HuH-7.5 (cell line): Measurements from ENCODE around the gene PLEKHN1.

Experiments used
- DNase-seq: peaks from one replicate; pipeline ENCODE4 v3.0.0; 2011; ENCODE audit warnings: low spot score

The PLEKHN1 gene, protein sequence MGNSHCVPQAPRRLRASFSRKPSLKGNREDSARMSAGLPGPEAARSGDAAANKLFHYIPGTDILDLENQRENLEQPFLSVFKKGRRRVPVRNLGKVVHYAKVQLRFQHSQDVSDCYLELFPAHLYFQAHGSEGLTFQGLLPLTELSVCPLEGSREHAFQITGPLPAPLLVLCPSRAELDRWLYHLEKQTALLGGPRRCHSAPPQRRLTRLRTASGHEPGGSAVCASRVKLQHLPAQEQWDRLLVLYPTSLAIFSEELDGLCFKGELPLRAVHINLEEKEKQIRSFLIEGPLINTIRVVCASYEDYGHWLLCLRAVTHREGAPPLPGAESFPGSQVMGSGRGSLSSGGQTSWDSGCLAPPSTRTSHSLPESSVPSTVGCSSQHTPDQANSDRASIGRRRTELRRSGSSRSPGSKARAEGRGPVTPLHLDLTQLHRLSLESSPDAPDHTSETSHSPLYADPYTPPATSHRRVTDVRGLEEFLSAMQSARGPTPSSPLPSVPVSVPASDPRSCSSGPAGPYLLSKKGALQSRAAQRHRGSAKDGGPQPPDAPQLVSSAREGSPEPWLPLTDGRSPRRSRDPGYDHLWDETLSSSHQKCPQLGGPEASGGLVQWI

DNA sequence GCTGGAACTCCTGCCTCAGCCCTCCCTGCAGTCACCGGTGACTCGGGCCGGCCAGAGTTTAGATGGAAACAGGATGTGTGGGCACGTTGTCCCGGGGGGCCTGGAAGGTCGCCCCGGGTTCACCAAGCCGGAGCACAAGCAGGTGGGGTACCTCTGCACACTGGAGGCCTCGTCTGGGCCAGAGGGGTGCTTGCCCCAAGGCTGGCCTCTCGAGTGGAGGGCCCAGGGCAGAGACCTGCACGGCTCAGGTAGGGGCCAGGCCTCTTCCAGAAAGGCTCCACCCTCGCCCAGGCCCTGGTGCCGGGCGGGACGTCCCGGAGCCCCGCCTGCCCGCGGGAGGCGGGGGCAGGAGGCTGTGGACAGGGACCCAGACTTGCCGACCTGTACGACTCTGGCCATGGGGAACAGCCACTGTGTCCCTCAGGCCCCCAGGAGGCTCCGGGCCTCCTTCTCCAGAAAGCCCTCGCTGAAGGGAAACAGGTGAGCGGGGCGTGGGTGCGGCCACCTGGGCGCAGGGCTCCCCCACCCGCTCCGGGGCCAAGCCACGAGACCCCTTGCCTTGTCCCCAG is at the start of gene PLEKHN1:
Gene PLEKHN1, plus strand, starts transcription at position 348 of the 569 bp plus-strand sequence. Its CDS starts 50 bp downstream, at position 398.
- DNase-seq = peak; percentile 83

DNA sequence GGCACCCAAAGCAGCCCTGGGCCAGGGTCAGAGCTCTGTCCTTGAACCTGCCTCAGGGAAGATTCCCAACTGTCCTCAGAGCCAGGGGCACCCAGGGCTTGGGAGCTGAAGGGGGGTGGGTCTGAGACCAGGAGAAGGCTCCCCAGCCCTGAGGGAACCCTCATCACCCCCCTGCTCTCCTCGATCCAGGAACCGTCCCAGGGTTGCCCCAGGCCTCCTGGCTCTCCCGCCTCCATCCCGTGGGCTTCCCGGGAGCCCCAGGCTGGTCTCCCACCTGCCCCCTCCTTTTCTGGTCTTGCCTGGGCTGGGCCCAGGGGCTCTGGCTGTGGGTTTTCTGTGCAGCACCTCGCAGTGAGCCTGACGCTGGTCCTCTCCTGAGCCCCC is 49.2 kb upstream of the PLEKHN1 start:
- DNase-seq = no peak

DNA sequence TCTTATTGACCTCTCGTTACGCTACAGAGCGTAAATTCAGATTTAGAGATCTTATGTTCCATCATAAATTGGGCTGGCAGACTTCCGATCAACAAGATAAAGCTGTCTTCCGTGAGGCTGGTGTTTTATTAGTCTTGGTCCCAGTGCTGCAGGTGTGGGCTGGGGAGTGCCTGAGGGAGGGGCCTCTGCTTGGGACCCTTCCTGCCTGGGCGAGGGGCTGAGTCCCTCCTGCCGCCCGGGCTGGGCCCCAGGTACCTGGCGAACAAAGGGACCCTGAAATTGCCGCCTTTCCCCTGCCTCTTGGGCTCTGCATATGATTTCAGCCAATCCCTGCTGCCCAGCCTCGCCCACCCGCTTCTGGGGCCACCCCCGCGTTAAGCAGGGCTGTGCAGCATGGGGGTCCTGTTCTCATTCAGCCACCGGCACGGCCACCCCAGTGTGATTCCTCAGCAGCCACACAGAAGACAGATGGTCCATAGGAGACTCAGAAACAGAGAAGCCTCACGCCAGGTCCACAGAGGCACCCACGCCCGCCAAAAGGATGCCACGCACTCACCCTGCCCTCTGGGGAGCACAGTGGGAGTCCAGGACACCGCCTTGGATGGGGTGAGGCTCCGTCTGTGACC is 48.7 kb upstream of the PLEKHN1 start:
- no peak for DNase-seq

DNA sequence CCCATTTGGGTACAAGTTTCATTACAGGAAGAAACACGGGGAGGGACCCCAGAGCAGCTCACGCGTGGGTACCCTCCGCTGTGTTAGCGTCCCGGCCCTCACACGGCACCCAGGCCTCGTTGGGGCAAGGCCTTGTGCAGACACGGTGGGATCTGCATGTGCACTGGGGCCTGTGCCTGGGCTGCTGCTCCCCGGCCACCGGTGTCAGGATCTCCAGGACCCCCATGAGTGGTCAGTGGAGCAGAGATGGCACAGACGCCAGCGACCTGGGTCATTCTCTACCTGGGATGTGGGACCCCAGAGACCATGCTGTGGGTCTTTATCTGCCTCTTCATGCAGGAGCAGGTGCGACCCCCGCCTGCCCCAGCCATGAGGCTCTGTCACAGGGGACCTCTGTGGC is 47.9 kb upstream of the PLEKHN1 start:
- DNase-seq = no peak

DNA sequence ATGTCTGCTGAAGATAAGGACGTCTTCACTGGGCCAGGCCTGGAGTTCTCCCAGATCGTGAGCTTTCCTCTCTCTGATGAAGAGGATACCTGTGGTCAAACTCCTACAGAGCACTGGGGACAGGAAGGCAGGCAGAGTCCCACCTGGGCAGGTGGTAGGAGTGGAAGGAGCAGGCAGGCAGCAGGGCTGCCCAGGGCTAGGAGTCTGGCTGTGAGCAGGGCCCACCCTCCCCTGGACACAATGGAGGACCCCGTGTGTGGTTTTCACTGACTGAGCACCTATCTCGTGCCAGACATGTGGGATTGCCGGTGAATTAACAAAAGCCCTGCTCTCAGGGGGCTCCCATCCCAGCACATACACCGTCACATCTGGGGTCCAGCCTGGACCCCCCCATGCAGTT is 47.4 kb upstream of the PLEKHN1 start:
- no peak for DNase-seq

DNA sequence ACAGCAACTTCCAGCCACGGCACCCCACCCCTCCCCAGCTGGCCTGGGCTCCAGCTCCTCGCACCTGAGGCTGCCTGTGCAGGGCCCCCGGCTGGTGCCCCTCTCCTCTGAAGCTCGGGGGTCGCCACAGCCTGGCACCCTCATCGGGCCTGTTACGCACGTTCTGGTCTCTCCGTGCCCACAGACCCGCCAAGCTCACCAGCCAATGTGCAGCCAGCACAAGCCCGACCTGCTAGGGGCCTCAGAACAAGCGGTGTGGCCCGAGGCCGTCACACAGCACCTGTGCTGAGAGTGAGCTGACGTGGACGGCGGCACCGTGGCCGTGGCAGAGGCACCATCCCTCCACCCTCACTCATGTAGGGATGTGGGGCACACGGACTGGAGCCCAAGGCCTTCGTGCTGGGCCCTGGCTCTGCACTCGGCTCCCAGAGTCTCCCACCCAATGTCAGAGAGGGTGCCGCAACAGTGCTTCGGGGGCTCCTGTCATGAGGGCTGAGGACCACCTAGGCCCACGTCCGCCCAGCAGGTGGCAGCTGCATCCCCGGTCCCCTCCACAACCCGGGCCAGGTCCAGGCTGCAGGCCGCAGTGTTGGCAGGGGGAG is 46.9 kb upstream of the PLEKHN1 start:
- DNase-seq = no peak

DNA sequence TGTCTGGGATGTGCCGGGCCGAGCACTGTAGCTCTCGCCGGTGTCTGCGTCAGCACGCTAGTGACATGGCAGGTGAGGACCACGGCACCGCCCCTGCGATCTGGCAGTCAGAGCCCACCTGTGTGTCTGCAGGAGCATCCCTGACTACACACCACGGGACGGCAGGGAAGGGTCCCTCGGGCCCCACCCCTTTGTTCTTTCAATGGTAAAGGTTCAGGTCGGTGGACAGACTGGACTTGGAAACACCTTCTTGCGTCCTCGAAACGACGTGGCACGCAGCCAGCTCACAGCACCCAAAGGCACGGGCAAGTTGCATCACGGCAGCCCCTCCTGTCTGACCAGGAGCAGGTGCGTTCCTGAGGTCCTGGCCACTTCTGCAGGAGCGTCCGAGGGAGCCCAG is 46.3 kb upstream of the PLEKHN1 start:
- no peak for DNase-seq

DNA sequence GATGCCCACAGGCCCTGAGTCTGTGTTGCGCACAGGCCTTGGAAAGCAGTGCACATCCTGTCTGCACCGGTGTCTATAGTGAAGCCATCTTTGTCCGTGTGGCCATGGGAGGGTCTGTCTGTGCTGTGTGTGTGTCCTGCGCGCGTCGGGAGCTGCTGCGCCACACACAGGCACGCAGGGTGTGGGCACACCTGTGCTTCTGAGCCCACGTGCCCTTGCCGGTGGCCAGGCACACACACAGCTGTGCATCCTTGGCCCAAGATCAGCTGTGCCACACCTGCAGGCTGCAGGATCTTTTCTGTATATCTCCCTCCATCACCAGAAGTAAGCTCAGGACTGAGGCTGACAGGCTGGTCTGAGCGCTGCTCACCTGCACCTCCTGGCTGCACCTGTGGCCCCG is 45.8 kb upstream of the PLEKHN1 start:
- DNase-seq = no peak

DNA sequence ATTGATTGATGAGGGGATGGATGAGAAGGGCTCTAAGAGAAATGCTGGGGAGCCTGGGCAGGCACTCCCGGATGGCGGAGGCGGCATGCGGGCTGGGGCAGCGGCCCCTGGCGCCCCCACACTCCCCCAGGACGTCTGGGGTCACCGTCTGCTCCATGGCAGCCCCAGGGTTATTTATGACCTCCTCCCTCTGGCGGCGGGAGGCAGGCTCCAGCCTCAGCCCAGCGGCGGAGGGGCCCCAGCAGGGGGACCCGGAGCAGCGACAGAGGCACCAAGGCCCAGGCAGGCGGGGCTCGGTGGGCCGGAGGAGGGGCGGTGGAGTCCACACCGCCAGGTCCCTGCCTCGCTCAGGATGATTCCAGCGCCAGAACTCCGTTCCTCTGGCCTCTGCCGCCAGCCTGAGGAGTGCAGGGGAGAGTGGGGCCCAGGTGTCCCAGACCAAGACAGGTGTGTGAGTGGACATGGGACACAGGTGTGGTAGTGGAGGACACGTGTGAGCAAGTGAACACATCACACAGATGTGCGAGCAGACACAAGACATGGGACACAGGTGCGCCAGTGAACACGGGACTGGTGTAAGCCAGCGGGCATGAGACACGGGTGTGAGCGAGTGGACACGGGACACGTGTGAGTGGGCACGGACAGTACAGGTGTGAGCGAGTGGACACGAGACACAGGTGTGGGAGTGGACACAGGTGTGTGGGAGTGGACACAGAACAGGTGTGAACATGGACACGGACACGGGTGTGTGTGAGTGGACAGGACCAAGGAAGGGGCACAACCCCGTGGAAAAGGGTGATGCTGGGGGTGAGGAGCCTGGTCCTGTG is 45.1 kb upstream of the PLEKHN1 start:
- DNase-seq = peak; percentile 95

DNA sequence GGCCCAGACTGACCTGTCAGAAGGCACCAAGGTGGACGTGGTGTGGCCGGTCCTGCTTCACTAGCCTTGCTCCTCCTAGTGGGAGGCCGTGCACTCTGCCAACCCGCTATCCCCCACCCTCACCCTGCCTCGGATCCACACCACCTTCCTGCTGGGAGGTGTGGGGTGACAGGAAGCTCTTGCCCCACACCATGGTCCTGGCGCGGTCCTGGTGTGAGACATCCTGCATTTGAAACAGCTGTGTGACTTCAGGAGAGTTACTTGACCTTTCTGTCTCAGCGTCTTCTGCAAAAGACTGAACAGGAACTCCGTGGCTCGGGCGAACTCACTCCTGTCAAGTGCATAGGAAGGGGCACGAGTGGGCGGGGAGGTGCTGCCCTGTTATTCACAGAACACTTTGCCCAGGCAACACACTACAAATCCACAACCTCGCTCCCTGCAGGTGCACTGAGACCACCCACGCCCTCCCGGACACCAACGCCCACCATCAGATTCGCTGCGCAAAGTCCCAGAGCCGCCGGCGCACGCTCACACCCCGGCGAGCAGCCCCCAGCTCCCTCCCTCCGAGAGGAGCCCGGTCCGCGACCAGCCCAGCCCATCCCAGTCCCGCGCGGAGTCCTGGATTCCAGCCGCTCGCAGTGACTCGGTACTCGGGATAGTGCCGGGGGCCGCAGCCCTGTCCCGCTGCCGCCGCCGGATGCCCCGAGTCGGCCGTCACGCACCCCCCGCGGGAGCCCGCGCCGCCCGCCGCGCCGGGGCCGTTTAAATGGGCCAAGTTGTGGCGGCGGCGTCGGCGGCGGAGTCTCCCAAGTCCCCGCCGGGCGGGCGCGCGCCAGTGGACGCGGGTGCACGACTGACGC is 42.9 kb upstream of the PLEKHN1 start, which contains the start of gene SAMD11:
Gene SAMD11, plus strand, starts transcription at position 793 of the 860 bp plus-strand sequence. CDS start 509 bp downstream, outside the sequence.
- peak; percentile 64 for DNase-seq

DNA sequence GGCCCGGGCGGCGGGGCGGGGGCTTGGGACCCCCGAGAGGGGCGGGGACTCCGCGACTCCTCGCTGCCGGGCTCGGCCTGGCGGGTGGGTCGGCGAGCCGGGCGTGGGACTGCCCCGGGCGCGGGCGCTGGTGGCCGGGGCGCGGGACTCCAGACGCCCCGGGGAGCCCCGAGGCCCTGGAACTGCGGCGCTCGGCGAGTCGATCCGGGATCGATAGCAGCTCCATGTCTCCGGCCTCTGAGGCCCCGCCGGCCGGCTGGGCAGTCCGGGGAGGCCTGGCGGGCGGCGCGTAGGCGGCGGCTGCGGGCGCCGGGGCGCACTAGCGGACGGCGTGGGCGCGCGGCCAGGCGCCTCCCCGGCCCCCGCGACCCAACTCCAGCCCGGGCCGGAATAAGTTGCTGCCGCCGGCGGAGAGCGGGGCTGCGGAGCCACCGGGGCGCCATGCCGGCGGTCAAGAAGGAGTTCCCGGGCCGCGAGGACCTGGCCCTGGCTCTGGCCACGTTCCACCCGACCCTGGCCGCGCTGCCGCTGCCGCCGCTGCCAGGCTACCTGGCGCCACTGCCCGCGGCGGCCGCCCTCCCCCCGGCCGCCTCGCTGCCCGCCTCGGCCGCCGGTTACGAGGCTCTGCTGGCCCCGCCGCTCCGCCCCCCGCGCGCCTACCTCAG is 42.2 kb upstream of the PLEKHN1 start:
- DNase-seq = no peak

DNA sequence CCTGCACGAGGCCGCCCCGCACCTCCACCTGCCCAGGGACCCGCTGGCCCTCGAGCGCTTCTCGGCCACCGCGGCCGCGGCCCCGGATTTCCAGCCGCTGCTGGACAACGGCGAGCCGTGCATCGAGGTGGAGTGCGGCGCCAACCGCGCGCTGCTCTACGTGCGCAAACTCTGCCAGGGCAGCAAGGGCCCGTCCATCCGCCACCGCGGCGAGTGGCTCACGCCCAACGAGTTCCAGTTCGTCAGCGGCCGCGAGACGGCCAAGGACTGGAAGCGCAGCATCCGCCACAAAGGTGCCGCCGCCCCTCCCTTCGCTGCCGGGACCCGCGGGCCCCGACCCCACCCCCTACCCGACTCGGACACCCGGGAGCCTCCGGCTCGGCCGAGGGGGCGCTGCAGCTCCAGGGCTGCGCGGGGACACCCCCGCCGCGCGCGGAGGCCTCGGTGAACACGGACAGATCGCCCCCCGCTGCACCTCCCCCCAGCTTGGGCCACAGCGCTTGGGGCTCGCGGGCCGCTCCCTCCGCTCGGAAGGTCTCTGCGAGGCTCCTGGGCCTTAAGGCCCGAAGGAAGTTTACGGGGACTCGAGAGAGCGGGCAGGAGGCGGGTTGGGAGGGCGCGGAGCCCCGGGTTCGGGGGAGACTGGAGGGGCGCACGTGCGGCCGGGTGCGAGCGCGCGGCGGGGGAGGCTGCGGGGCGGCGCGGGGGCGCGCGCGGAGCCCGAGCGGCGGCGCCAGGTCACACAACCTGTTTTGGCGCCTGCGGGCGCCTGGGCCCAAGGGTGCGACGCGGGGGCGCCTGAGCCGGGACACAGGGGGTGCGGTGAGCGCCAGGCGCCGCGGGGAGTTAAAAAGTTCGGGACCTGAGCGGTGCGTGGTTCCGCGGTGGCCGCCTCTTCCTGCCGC is 41.4 kb upstream of the PLEKHN1 start:
- DNase-seq = peak; percentile 72

DNA sequence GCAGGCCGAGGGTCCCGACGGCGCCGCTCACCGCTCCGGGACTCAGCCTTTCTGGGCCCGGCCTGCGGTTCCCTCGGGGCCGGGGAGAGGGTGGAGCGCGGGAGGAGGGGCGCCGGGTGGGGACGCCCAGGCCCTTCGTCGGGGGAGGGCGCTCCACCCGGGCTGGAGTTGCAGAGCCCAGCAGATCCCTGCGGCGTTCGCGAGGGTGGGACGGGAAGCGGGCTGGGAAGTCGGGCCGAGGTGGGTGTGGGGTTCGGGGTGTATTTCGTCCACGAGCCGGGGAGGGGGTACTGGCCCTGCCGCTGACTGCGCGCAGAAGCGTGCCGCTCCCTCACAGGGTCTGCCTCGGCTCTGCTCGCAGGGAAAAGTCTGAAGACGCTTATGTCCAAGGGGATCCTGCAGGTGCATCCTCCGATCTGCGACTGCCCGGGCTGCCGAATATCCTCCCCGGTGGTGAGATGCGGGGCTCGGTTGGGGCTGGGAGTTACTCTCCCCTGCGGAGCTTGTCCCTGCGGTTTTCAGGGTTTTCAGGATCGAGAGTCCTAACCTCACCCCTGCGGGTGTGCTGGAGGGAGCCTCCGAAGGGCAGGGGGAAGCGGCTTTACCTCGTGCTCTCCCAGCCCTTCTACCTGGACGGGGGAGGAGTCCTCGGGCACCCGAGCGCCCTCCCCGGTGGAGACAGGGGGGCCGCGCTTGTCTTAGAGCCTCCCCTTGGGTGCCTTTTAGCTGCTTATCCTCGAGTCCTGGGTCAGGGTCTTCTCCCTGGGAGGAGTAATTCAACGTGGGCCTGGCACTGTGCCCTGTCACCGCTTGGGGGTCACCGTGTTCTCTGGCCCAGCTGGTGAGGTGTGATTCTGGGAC is 40.5 kb upstream of the PLEKHN1 start:
- DNase-seq = peak; percentile 93

DNA sequence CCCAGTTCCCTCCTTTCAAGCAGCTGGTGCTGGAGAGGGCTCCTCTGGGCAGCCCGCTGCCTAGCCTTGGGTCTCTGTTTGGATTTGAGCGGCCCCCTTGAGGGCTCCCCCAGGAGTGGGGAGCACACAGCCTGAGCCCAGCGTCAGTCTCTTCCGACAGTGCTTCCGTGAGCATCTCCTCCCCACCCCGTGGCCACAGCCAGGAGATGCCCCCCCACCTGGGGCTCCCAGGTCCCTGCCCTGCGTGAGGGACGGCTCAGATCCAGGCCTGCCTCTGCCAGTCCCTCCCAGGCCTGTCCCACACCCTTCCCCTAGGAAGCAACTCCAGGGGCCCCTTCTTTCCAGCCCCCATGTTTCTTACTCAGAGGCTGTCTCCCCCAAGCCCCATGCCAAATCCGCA is 39.0 kb upstream of the PLEKHN1 start:
- no peak for DNase-seq

DNA sequence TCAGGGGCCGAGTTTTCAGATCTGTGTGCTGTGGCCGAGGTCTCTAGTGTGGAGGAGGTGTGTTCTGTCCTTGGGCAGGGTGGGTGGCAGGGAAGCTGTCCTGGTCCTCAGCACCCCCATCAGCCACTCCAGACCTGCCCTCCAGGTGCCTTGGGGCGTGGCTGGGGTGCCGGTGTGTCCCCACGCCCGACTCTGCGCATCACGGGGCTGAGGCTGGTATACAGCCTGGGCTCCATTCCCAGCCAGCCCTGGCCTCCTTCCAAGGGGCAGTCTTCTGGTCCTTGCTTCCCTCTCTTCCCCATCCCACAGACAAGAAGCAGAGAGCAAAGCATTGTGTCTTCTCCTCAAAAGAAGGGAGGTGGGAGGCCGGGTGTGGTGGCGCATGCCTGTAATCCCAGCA is 38.5 kb upstream of the PLEKHN1 start:
- DNase-seq = no peak

DNA sequence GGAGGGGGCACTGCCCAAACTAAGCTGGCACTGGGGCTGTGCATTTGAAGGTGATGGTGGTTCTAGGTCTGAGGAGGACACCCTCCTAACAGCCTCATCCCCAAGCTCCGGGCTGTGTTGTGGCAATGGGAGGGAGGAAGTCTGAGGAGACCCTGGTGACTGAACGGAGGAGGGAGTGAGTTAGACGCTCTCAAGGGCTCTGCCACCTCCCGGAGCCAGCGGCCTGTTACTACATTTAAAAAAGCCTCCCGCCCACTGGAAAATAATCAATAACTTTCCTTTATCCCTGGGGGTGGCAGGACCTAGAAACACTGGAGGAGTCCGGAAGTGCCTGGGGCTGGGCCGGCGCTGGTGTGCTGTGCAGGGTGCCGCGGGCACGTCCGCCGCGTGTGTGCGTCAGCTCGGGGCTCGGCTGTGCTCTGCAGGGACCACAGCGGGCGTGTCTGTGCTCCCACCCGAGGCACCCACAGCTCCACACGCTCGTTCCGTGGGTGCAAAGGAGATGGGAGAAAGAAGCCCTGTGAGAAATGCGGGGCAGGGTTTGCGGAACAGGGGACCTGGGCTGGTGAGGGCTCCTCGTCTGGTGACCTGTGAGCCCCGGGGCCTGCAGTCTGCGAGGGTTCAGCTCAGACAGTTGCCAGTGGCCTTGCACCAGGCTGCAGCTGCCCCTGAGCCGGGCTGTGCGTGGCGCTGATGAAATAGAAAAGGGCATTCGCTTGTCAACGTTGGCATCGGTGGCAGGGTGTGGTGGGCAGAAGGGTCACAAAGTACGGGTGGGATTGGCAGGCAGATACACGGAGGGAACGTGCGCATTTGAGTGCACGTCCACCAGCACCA is 37.2 kb upstream of the PLEKHN1 start:
- no peak for DNase-seq
